ENCODE measurements around the gene CD79A.

GRCh38 chr19:41893899-41894298 lies 16.8 kb downstream of the CD79A start:
- TF ChIP-seq POLR2AphosphoS5 (IDR thresholded peaks at IDR 0.05; ENCODE audit: low read depth, low read length) (no peak), POLR2A (IDR thresholded peaks at IDR 0.05; ENCODE audit: low read depth, low read length) (no peak), TAF1 (IDR thresholded peaks at IDR 0.05; ENCODE audit: low read depth, low read length) (no peak), SPI1 (IDR thresholded peaks at IDR 0.05; ENCODE audit: low read depth, low read length) (no peak)

Data from GM12891 (cell line).